ENCODE data around the gene EFNA2. TPM values are rescaled to one million over a fixed set of nuclear protein-coding genes. Genes with fewer than 3 reads are reported as not detected.
A peak's percentile ranks its signal among the peaks of the same experiment; 100 is the strongest.

The EFNA2 gene
- total and polyA plus RNA-seq, 5 donors from 2014 or later, result not detected

- DNase-seq (peak; percentile 67 to 90 (median 84)), ATAC-seq (ENCODE audit: low read depth in 2 of 2) (peak; percentile 41)
- Mint-ChIP-seq H3K36me3 (no peaks in the 10 kb centered on the region), H3K4me1 (peaks cover 0 to 65% (median 23%) of the 10 kb centered on the region in 4 donors), H3K4me3 (peak overlapping the region; percentile 85 to 96 (median 92)), H3K27me3 (peaks cover 16% of the 10 kb centered on the region), H3K9me3 (peaks cover 0 to 2% (median 0%) of the 10 kb centered on the region in 7 donors), H3K27ac (peak overlapping the region; percentile 97 to 99 (median 98))
- Histone ChIP-seq H3K4me1 (ENCODE audit: control insufficient read depth, insufficient read depth, low read length, poor library complexity, severe bottlenecking) (peaks cover 71% of the 10 kb centered on the region), H3K9me3 (ENCODE audit: control insufficient read depth in 2 of 2, low read length in 2 of 2) (no peaks in the 10 kb centered on the region), H3K4me3 (ENCODE audit: low read depth, low read length) (peak overlapping the region; percentile 57), H3K36me3 (ENCODE audit: control insufficient read depth, insufficient read depth, low read length) (peaks cover 31% of the 10 kb centered on the region), H3K27ac (ENCODE audit: insufficient read depth, low read length, poor library complexity, severe bottlenecking) (peak overlapping the region; percentile 100), H3K27me3 (ENCODE audit: control insufficient read depth, insufficient read depth, low read length) (no peaks in the 10 kb centered on the region)
Observed at GRCh38 chr19:1259206-1259875, 26.3 kb upstream of the EFNA2 start.

GRCh38 chr19:1259876-1260748, 25.6 kb upstream of the EFNA2 start:
- ATAC-seq (ENCODE audit: low read depth in 2 of 2) (peak; percentile 2 to 4), DNase-seq (peak; percentile 51 to 69 (median 52))
- H3K36me3 Mint-ChIP-seq, result no peaks in the 10 kb centered on the region
- H3K4me3 Mint-ChIP-seq, result peak overlapping the region; percentile 87 to 96 (median 93)
- peaks cover 0 to 63% (median 23%) of the 10 kb centered on the region in 4 donors for H3K4me1 Mint-ChIP-seq
- Histone ChIP-seq H3K9me3 (ENCODE audit: control insufficient read depth in 2 of 2, low read length in 2 of 2) (no peaks in the 10 kb centered on the region), H3K27me3 (ENCODE audit: control insufficient read depth, insufficient read depth, low read length) (no peaks in the 10 kb centered on the region), H3K4me3 (ENCODE audit: low read depth, low read length) (peak overlapping the region; percentile 57), H3K36me3 (ENCODE audit: control insufficient read depth, insufficient read depth, low read length) (peaks cover 24% of the 10 kb centered on the region), H3K27ac (ENCODE audit: insufficient read depth, low read length, poor library complexity, severe bottlenecking) (peak overlapping the region; percentile 100), H3K4me1 (ENCODE audit: control insufficient read depth, insufficient read depth, low read length, poor library complexity, severe bottlenecking) (peaks cover 64% of the 10 kb centered on the region)
- peak overlapping the region; percentile 97 to 99 (median 98) for H3K27ac Mint-ChIP-seq
- peaks cover 16% of the 10 kb centered on the region for H3K27me3 Mint-ChIP-seq
- peaks cover 0 to 2% (median 0%) of the 10 kb centered on the region in 7 donors for H3K9me3 Mint-ChIP-seq

- peak; percentile 96 to 97 (median 96) for DNase-seq
- Mint-ChIP-seq H3K4me3 (peak overlapping the region; percentile 87 to 96 (median 93)), H3K36me3 (no peaks in the 10 kb centered on the region), H3K27ac (peak overlapping the region; percentile 92 to 96 (median 96)), H3K27me3 (peaks cover 16% of the 10 kb centered on the region), H3K4me1 (peaks cover 0 to 68% (median 23%) of the 10 kb centered on the region in 4 donors), H3K9me3 (peaks cover 0 to 2% (median 0%) of the 10 kb centered on the region in 7 donors)
- H3K4me3 ChIP-seq (ENCODE audit: low read depth, low read length), result peak overlapping the region; percentile 64
- peaks cover 15% of the 10 kb centered on the region for H3K36me3 ChIP-seq (ENCODE audit: control insufficient read depth, insufficient read depth, low read length)
- peaks cover 63% of the 10 kb centered on the region for H3K4me1 ChIP-seq (ENCODE audit: control insufficient read depth, insufficient read depth, low read length, poor library complexity, severe bottlenecking)
- H3K9me3 ChIP-seq (ENCODE audit: control insufficient read depth in 2 of 2, low read length in 2 of 2), result no peaks in the 10 kb centered on the region
- peak overlapping the region; percentile 100 for H3K27ac ChIP-seq (ENCODE audit: insufficient read depth, low read length, poor library complexity, severe bottlenecking)
- H3K27me3 ChIP-seq (ENCODE audit: control insufficient read depth, insufficient read depth, low read length), result no peaks in the 10 kb centered on the region
- peak; percentile 87 to 88 for ATAC-seq (ENCODE audit: low read depth in 2 of 2)
Observed at GRCh38 chr19:1260749-1261537, 24.7 kb upstream of the EFNA2 start.

GRCh38 chr19:1261538-1261797, 24.2 kb upstream of the EFNA2 start:
- no peaks in the 10 kb centered on the region for H3K9me3 ChIP-seq (ENCODE audit: control insufficient read depth in 2 of 2, low read length in 2 of 2)
- H3K4me3 Mint-ChIP-seq, result peak overlapping the region; percentile 87 to 96 (median 93)
- peak overlapping the region; percentile 100 for H3K27ac ChIP-seq (ENCODE audit: insufficient read depth, low read length, poor library complexity, severe bottlenecking)
- H3K36me3 ChIP-seq (ENCODE audit: control insufficient read depth, insufficient read depth, low read length), result peaks cover 13% of the 10 kb centered on the region
- H3K27me3 Mint-ChIP-seq, result peaks cover 16% of the 10 kb centered on the region
- H3K27me3 ChIP-seq (ENCODE audit: control insufficient read depth, insufficient read depth, low read length), result no peaks in the 10 kb centered on the region
- H3K36me3 Mint-ChIP-seq, result no peaks in the 10 kb centered on the region
- H3K4me1 Mint-ChIP-seq, result peaks cover 0 to 68% (median 23%) of the 10 kb centered on the region in 4 donors
- H3K4me1 ChIP-seq (ENCODE audit: control insufficient read depth, insufficient read depth, low read length, poor library complexity, severe bottlenecking), result peaks cover 67% of the 10 kb centered on the region
- H3K4me3 ChIP-seq (ENCODE audit: low read depth, low read length), result peak overlapping the region; percentile 64
- H3K9me3 Mint-ChIP-seq, result peaks cover 0 to 2% (median 0%) of the 10 kb centered on the region in 7 donors
- DNase-seq, result no peak
- peak overlapping the region; percentile 92 to 96 (median 96) for H3K27ac Mint-ChIP-seq
- no peak for ATAC-seq (ENCODE audit: low read depth in 2 of 2)

- Mint-ChIP-seq H3K4me1 (peaks cover 0 to 65% (median 23%) of the 10 kb centered on the region in 4 donors), H3K36me3 (no peaks in the 10 kb centered on the region), H3K27ac (peak overlapping the region; percentile 92 to 96 (median 96))
Observed at GRCh38 chr19:1261798-1262622, 23.7 kb upstream of the EFNA2 start.

GRCh38 chr19:1262623-1263123, 23.0 kb upstream of the EFNA2 start:
- Histone ChIP-seq H3K4me3 (ENCODE audit: low read depth, low read length) (no peak overlapping the region), H3K4me1 (ENCODE audit: control insufficient read depth, insufficient read depth, low read length, poor library complexity, severe bottlenecking) (peaks cover 70% of the 10 kb centered on the region), H3K36me3 (ENCODE audit: control insufficient read depth, insufficient read depth, low read length) (peaks cover 2% of the 10 kb centered on the region), H3K27ac (ENCODE audit: insufficient read depth, low read length, poor library complexity, severe bottlenecking) (peak overlapping the region; percentile 100), H3K27me3 (ENCODE audit: control insufficient read depth, insufficient read depth, low read length) (no peaks in the 10 kb centered on the region), H3K9me3 (ENCODE audit: control insufficient read depth in 2 of 2, low read length in 2 of 2) (no peaks in the 10 kb centered on the region)
- H3K9me3 Mint-ChIP-seq, result peaks cover 0 to 2% (median 0%) of the 10 kb centered on the region in 7 donors
- DNase-seq (no peak), ATAC-seq (ENCODE audit: low read depth in 2 of 2) (no peak)
- no peaks in the 10 kb centered on the region for H3K36me3 Mint-ChIP-seq
- peaks cover 0 to 66% (median 21%) of the 10 kb centered on the region in 4 donors for H3K4me1 Mint-ChIP-seq
- peak overlapping the region in 2 of 4 donors; percentile 21 to 60 for H3K4me3 Mint-ChIP-seq
- H3K27ac Mint-ChIP-seq, result peak overlapping the region in 1 of 3 donors; percentile 69
- peaks cover 16% of the 10 kb centered on the region for H3K27me3 Mint-ChIP-seq

More at GRCh38 chr19:1261798-1262622, 23.7 kb upstream of the EFNA2 start:
- peak overlapping the region; percentile 100 for H3K27ac ChIP-seq (ENCODE audit: insufficient read depth, low read length, poor library complexity, severe bottlenecking)
- no peak for ATAC-seq (ENCODE audit: low read depth in 2 of 2)
- peaks cover 70% of the 10 kb centered on the region for H3K4me1 ChIP-seq (ENCODE audit: control insufficient read depth, insufficient read depth, low read length, poor library complexity, severe bottlenecking)
- H3K9me3 ChIP-seq (ENCODE audit: control insufficient read depth in 2 of 2, low read length in 2 of 2), result no peaks in the 10 kb centered on the region
- DNase-seq, result peak in 2 of 3 donors; percentile 43 to 49
- H3K36me3 ChIP-seq (ENCODE audit: control insufficient read depth, insufficient read depth, low read length), result peaks cover 8% of the 10 kb centered on the region
- peaks cover 0 to 2% (median 0%) of the 10 kb centered on the region in 7 donors for H3K9me3 Mint-ChIP-seq
- peaks cover 16% of the 10 kb centered on the region for H3K27me3 Mint-ChIP-seq
- peak overlapping the region; percentile 64 for H3K4me3 ChIP-seq (ENCODE audit: low read depth, low read length)
- peak overlapping the region; percentile 87 to 96 (median 93) for H3K4me3 Mint-ChIP-seq
- no peaks in the 10 kb centered on the region for H3K27me3 ChIP-seq (ENCODE audit: control insufficient read depth, insufficient read depth, low read length)
